Suppressor macrophage treated with lipopolysaccharide for 4 hours (primary cell): Measurements from ENCODE around the gene IGFBP6.
"Not testable (repeated sequence)": the region's sequence is repeated elsewhere in the genome, so short reads cannot be mapped to it uniquely, and the experiment has no call there.

Experiments used
- DNase-seq: peaks from one replicate; pipeline ENCODE4 v3.0.0-alpha.2; 2020

Gene IGFBP6

GRCh38 chr12:53098354-53098981, 1.0 kb downstream of the IGFBP6 start:
- no peak for DNase-seq

- DNase-seq: peak; percentile 87
These were observed 1.8 kb downstream of the IGFBP6 start for GRCh38 chr12:53099071-53099882.

DNA sequence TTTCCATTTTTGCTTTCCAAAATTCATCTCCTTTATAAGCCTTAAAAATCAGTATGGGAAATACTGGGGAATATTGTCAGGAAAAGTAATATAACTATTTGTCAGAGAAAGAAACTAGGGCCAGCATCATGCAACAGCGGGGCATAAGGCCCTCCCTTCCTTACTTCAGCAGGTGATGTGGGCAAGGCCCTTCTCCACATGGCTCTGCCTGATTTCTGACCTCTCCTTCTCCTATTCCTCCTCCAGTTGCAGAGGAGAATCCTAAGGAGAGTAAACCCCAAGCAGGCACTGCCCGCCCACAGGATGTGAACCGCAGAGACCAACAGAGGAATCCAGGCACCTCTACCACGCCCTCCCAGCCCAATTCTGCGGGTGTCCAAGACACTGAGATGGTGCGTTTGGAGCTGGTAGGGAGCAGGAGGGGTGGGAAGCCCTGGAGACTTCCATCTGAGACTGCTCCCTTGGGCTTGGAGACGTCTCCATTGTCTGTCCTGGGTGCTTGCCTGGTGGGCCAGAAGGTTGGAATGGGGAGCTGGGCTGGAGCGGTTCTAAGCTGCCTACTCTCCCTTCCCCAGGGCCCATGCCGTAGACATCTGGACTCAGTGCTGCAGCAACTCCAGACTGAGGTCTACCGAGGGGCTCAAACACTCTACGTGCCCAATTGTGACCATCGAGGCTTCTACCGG, 3.1 kb downstream of the IGFBP6 start:
- DNase-seq: no peak

GRCh38 chr12:53101266-53101665, 3.8 kb downstream of the IGFBP6 start:
- DNase-seq: no peak

DNA sequence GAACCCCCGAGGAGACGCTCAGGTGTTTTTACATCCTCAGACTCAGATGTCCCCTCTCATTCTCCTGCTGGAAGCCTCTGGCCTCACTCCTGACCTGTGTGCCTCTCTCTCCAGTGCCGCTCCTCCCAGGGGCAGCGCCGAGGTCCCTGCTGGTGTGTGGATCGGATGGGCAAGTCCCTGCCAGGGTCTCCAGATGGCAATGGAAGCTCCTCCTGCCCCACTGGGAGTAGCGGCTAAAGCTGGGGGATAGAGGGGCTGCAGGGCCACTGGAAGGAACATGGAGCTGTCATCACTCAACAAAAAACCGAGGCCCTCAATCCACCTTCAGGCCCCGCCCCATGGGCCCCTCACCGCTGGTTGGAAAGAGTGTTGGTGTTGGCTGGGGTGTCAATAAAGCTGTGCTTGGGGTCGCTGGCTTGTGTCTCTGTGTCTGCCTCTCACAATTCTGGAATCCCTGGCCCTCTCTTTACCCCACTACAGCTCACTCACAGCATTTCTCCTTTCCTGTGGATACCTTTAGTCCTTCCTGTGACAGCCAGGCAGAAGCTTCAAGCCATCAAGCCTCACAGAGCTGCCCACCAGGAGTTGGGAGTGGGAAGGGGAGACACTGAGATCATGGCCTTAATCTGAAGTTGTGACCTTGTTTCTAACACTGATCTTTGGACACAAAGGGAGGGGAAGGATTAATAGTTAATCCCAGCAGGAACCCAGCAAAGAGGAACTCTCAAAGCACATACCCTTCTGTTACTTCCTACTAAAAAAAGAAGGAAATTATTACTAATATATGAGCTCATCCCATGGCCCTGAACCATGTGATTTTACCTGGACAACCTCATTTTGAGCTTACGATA, 4.7 kb downstream of the IGFBP6 start:
- DNase-seq: peak; percentile 41

- DNase-seq: no peak
These were observed 5.7 kb downstream of the IGFBP6 start, which contains the start of gene SOAT2 for GRCh38 chr12:53102883-53103807. SOAT2 (plus strand) TSS chr12:53103486; CDS start chr12:53103578, 92 bp downstream.

DNA sequence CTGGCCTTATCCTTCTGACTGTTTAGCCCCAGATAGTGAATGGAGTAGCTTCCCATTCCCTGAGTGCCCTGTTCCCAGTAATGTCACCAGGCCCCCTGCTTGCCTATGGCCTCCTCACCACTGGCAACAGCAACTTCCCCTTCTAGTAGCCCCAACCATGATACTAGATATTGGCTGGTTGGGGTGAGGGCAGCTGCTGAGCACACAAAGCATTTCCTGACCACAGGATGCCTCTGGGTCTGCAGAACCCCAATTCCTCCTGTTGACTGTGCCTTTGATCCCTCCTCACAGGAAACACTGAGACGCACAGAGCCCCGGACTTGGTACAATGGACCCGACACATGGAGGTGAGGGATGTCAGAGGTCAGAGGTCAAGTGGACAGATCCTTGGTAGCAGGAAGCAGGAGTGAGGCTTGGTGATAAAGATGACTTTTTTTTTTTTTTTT, 6.4 kb downstream of the IGFBP6 start:
- DNase-seq: peak; percentile 62

DNA sequence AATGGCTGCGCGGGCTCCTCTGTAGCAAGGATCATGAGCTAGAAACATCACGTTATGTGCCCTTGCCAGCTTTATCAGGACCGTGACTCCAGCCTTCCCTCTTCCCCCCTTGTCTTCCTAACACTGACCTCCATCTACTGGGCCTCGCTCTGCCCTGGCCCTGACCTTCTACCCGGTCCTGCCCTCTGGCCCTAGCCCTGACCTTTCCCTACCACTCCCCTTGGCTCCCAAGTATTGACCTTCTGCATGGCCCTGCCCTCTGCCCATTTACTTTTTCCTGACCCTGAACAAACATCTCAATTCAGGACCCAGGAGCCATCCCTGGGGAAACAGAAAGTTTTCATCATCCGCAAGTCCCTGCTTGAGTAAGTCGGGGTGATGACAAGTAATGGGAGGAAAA, 7.8 kb downstream of the IGFBP6 start:
- DNase-seq: no peak

DNA sequence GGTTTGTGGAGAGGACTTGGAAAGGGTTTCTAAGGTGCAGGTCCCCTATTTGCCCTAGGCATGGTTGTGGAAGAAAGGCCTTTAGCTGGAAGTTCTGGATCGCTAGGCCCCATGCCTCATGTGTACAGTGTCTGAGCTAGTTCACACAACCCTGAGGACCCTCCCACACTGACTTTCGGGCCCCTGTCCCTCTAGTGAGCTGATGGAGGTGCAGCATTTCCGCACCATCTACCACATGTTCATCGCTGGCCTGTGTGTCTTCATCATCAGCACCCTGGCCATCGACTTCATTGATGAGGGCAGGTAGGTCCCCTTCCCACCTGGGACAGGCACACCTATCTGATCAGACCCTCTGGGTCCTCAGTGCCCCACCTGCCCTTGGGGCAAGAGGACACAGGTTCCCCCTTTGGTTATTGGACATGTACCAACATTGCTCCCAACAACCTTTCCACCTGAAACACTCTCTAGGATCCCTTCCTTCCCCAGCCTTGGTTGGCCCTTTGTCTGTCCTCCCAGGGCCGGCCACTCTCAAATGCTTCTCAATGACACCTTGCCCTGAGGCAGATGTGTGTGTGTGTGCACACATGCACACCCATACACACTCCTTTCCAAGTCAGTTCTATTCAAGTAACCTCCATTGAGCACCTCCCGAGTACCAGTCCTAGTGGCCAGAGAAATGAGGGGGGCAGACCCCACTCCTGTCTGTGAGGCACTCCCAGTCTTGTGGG, 8.4 kb downstream of the IGFBP6 start:
- no peak for DNase-seq

DNA sequence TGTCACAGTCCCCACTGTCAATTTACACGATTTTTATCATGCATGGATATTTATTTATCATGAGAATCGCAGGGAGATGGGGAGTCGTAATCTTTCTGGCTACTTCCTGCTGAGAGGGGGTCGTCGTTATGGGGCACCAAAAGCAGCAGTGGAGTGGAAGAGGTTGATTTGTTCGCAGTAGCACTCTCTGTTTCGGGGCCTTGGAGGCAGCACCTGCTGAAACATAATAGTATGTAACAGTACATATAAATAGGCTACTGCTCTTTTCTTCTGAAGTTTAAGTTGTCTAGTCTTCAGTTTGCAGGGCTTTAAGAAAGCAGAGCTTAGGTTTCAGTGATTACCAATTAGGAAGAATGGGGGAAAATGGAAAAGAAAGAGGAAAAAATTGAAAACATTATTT, 9.7 kb downstream of the IGFBP6 start:
- no peak for DNase-seq

GRCh38 chr12:53112431-53112830, 15.0 kb downstream of the IGFBP6 start:
- not testable (repeated sequence) for DNase-seq

DNA sequence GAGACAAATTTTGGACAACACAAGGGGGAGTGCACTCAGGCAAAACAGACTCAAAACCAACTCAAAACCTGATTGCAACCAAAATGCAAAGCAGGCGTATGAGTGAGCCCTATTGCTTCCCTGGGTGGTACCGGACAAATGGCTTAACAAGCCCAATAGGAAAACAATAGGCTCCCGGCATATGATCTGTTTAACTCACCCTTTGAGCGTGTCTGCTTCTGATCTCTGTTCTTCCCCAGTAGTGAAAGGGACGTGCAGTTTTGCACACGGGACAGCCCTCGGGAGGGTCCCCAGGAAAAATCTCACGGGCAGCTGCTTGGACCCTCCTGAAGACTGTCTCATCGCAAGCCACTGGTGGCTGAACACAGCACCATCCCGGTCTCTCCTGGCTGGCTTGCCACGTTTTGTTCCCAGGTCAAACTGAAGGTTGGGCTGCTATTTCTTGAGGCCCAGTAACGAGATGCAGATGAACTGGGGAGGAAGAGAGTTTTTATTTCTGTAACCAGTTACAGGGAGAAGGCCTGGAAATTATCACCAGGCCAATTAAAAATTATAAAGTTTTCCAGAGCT, 15.8 kb downstream of the IGFBP6 start:
- DNase-seq: no peak

- no peak for DNase-seq
These were observed 16.5 kb downstream of the IGFBP6 start for GRCh38 chr12:53113951-53114350.

- DNase-seq: no peak
These were observed 17.8 kb downstream of the IGFBP6 start for GRCh38 chr12:53115112-53115890.

- DNase-seq: no peak
These were observed 18.6 kb downstream of the IGFBP6 start for GRCh38 chr12:53115891-53116648.

DNA sequence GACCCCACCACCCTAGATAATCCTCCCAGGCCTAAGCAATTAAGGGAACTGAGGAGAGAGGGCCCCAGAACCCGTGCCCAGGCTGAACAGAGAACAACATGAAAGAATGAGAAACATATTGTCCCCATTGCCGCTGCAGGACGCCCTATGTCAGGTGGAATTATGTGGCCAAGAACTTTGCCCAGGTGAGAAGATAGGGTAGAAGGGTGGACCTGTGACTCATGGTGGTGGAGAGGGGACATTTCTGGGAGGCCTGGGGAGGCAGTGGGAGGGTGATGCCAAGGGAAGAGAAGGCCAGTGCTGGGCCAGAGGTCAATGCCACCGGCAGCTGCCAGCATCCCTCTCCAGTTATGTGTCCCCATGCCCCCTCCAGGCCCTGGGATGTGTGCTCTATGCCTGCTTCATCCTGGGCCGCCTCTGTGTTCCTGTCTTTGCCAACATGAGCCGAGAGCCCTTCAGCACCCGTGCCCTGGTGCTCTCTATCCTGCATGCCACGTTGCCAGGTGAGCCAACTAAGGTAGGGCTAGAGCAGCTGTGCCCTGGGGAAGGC, 21.4 kb downstream of the IGFBP6 start:
- no peak for DNase-seq

- no peak for DNase-seq
These were observed 23.4 kb downstream of the IGFBP6 start for GRCh38 chr12:53120685-53121525.
